Stimulated activated CD4-positive, alpha-beta T cell treated with anti-CD3 and anti-CD28 coated beads, Interleukin-2, amount 100 ng/mL, for 4 hours (primary cell): ENCODE data around the gene REEP5.

Source experiments
- DNase-seq: peaks from one replicate; pipeline ENCODE4 v3.0.0-alpha.2; 2020; ENCODE audit warnings: low read depth

REEP5 gene

DNA sequence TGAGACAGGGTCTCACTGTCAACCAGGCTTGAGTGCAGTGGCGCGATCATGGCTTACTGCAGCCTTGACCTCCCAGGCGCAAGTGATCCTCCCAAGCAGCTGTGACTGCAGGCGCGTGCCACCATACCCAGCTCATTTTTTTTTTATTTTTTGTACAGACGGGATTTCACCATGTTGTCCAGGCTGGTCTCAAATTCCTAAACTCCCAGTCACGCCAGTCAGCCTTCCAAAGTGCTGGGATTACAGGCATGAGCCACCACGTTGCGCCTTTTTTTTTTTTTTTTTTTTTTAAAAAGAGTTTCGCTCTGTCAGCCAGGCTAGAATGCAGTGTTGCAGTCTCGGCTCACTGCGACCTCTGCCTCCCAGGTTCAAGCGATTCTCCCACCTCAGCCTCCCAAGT is 88.1 kb downstream of the REEP5 start:
- DNase-seq = no peak

DNA sequence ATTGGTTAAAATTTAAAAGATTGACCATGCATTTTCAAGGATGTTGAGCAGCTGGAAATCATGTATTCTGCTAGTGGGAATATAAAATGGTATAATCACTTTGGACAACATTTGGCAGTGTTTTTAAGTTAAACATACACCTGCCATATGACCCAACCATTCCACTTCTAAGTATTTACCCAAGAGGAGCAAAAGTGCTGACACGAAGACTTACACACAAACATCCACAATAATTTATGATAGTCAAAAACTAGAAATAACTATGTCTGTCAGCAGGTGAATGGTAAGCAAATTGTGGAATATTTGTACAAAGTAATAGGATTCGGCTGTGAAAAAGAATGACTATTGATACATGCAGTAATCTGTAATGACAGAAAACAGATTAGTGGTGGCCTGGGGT is 91.6 kb downstream of the REEP5 start:
- no peak for DNase-seq
